ENCODE measurements around the gene HACD3.

DNA sequence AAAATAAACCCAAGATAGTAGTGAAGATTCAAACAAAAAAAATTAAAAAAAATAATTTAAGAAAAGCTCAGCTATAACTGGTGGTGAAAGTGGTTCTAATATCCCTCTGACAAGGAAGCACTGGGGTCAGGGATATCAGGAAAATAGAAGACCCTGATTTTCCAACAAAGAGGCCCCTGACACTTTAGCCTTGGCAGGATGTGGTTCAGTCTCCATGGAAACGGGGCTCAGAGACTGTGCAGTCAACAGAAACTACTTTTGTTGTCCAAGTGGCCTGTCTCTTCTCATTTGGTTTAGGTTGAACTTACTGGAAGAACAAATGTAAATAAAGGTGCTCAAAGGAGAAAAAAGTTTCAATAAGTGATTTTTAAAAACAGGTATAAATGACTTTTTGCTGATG lies 53.4 kb downstream of the HACD3 start:
- TF ChIP-seq, protein P1, sequence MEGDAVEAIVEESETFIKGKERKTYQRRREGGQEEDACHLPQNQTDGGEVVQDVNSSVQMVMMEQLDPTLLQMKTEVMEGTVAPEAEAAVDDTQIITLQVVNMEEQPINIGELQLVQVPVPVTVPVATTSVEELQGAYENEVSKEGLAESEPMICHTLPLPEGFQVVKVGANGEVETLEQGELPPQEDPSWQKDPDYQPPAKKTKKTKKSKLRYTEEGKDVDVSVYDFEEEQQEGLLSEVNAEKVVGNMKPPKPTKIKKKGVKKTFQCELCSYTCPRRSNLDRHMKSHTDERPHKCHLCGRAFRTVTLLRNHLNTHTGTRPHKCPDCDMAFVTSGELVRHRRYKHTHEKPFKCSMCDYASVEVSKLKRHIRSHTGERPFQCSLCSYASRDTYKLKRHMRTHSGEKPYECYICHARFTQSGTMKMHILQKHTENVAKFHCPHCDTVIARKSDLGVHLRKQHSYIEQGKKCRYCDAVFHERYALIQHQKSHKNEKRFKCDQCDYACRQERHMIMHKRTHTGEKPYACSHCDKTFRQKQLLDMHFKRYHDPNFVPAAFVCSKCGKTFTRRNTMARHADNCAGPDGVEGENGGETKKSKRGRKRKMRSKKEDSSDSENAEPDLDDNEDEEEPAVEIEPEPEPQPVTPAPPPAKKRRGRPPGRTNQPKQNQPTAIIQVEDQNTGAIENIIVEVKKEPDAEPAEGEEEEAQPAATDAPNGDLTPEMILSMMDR (optimal IDR thresholded peaks at IDR 0.05 in 1 of 3, IDR thresholded peaks at IDR 0.05 in 1 of 3, conservative IDR thresholded peaks at IDR 0.05 in 1 of 3; ENCODE audit: extremely low read depth in 1 of 3, insufficient read depth in 2 of 3, low read length in 3 of 3) = no peak
- no peak for TF ChIP-seq EZH2 (IDR thresholded peaks at IDR 0.05; ENCODE audit: low read length)

Data from keratinocyte (primary cell).